GM20000 (cell line): Measurements from ENCODE around the gene DOHH.

Experiments used
- DNase-seq: peaks from one replicate; pipeline ENCODE4 v3.0.0; 2012; ENCODE audit warnings: low spot score
- TF ChIP-seq, protein P1 (sequence below): IDR thresholded peaks from 2 replicates; pipeline ENCODE4 v1.5.1; 2012; ENCODE audit warnings: mild to moderate bottlenecking, control low read depth; ENCODE audit errors: extremely low read depth, missing control alignments

DOHH gene

DNA sequence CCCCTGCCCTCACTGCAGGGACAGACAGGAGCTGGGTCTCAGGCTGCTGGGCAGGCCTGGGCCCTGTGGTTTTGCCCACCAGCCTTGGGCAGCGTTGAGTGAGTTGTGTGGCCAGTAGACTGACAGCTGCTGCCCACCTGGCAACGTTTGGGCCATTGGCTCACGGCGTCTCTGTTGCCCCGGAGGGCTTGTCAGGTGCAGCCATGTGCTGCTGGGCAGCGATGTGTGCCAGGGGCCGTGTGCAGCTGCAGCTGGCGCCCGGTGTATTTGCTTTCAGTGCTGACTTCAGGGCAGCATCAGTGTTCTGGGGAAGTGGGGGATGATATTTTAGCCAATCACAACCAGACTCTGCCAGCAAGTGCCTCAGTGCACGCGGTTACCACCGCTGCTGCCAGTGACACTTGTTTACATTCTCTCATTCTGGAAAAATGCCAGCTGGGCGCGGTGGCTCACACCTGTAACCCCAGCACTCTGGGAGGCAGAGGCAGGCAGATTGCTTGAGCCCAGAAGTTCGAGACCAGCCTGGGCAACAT lies 16.3 kb upstream of the DOHH start:
- DNase-seq = no peak

DNA sequence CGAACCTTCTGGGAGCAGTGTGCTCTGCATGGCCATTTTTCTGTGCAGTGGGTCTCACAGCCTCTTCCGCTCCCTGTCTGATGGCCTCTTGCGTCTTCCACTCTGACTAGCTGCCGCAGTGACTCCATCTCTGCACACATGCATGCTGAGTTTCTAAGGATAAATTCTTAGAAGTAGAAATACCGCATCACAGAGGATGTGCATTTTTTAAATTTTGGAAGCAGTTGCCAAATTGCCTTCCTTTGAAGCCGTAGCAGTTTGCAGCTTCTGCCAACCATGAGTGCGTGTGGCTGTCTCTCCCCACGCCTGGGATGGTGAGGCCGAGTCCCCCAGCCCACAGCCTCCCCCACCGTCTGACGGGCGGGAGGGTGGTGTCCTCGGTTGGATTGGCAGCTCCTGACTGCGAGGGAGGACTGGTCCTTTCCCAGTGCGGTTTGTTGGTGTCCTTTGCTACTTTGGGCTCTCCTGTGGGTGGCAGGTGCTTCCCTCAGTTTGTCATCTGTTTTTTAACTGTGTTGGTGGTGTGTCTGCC lies 15.5 kb upstream of the DOHH start:
- TF ChIP-seq, protein P1, sequence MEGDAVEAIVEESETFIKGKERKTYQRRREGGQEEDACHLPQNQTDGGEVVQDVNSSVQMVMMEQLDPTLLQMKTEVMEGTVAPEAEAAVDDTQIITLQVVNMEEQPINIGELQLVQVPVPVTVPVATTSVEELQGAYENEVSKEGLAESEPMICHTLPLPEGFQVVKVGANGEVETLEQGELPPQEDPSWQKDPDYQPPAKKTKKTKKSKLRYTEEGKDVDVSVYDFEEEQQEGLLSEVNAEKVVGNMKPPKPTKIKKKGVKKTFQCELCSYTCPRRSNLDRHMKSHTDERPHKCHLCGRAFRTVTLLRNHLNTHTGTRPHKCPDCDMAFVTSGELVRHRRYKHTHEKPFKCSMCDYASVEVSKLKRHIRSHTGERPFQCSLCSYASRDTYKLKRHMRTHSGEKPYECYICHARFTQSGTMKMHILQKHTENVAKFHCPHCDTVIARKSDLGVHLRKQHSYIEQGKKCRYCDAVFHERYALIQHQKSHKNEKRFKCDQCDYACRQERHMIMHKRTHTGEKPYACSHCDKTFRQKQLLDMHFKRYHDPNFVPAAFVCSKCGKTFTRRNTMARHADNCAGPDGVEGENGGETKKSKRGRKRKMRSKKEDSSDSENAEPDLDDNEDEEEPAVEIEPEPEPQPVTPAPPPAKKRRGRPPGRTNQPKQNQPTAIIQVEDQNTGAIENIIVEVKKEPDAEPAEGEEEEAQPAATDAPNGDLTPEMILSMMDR = no peak

More for the DNA sequence above, 16.3 kb upstream of the DOHH start:
- TF ChIP-seq, protein P1 = no peak

DNA sequence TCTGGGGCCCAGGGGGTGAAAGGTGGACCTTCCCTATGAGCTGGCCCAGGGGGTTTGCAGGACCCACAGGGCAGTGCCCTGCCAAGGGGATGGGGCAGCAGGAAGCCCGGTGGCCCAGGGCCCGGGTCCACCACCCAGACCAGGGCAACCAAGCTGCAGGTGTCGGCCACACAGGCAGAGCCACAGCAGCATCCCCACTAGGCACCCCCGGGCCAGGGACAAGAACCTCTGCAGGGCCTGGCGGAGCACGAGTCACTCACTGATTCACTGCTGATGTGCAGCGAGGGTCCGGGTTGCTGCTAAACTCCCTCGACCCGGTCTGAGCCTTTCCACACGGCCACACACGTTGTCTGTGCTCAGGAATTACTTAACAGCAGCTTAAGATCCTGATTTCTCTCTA lies 14.5 kb upstream of the DOHH start:
- TF ChIP-seq, protein P1 = no peak
- no peak for DNase-seq

More for the DNA sequence above, 15.5 kb upstream of the DOHH start:
- no peak for DNase-seq

DNA sequence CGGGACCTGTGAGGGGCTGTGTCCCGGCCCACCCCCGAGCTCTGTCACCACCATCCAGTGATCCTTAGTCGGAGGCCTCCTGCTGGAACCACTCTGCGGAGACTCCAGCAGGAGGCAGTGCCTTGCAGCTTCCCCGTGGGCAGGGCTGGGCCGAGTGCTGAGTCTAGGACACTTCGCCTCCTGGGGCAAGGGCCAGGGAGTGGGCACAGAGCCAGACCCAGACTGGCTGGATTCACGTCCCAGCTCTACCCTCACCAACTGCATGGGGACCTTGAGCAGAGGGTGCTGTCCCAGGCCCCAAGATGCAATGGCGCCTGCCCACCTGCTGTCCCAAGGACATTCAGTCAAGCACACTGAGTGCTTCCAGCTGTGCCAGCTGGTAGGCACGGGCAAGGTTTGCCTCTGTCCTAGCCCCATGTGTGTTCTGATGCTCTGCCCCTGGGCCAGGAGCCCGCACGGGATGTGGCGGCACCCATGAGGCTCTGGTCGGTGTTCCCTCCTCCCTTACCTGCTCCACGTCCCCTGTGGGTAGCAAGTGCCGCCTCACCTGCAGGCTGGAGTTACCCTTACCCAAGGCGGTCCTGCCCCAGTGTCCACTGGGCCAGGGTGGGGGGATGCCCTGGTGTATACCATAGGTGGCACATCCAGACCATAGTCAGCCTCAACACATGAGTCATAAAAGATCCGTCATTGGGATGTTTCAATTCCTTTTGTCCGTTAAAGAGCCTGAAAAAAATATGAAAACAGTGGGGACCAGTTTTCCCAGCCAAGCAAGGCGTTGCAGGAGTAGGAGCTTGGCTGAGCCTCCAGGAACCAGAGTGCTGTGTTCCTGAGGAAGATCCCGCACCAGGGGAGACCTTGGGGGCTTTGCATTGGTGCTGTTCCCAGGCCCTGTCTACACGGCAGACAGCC lies 13.0 kb upstream of the DOHH start:
- no peak for DNase-seq
- TF ChIP-seq, protein P1 = no peak

DNA sequence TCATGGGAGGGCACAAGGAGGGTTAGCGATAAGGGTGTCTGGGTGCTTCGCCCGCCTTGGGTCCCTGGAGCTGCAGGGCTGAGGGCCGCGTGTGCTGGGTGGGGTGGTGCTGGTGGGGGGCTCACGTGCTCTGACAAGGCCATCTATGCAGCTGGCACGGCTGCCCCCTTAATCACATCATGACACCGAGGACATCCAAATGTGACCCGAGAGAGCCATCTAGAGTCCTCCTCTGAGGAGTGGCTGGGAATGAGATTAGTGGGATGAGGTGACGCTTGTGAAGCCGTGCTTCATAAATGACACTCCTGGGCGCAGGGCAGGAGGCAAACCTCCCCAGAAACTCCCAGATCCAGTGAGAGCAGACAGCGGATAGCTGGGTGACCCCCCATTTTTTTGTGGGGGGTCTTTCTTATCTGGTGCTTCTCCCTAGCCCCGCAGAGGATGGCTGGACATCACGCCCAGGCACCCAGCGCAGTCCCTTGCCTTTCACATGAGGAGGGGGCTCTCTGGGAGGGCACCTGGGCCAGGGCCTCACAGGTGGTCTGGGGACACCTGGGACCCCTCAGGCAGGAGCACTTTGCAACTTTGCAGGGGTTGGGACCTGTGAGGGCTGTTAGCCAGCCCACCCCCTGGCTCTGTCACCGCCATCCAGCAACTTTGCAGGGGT lies 12.2 kb upstream of the DOHH start:
- TF ChIP-seq, protein P1 = no peak
- no peak for DNase-seq

DNA sequence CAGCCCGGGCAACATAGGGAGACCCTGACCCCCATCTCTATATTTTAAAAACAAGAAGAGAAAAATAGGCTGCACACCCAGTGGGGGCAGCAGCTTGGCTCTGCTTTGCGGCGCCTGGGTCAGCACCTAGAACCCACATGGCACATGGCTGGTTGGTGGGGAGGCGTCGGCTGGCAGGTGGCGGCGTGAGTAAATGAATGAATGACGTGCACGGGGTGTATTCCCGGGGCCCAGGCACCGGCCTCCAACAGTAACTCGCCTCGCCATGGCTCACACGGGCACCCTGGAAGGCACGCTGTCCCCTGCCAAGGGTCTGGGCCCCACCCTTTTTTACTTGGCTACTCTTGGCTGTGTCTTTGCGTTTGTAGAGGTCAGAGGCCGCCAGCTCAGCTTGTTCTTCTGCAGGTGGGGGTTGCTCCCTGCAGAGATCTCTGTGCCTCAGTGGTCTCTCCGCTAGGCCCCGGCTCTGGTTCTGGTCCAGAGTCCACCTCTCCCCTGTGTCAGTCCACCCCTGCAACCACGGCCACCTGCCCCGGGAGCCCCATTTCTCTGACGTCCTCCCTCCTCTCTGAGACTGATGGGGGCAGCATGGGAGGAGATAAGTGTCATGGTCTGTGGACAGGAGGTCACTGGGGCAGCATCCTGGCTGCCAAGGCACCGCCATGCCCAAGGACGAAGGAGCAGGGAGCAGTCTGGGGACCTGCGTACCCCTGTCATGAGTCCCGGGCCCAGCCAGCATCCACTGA lies 11.2 kb upstream of the DOHH start:
- TF ChIP-seq, protein P1 = no peak
- no peak for DNase-seq
